ENCODE measurements around the gene POU6F2. TPM values are rescaled to one million over a fixed set of nuclear protein-coding genes. Genes with fewer than 3 reads are reported as not detected.

Gene POU6F2
- total and polyA plus RNA-seq, 2 experiments from 2014 or later: 7.2 to 7.3 TPM

DNA sequence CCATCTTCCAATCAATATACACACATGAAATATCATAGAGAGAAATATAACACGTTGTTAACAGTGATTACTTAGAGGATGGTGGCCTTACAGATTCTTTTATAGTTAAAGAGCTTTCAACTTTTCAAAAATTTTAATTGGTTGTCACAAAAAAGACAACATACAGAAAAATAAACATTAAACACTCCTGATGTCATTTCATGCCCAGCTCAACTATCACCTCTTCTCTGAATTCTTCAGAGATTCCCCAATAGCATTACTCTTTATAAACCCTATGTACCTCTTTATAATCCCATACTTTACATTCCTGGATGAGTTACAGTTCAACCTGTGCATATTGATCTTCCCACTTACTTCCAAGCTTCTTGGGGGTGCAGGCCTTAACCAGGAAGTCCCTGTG lies 159.8 kb downstream of the POU6F2 start:
- Histone ChIP-seq H2AFZ (no peak overlapping the region), H3K4me2 (no peak overlapping the region), H3F3A (replicated peaks; ENCODE audit: low read depth) (no peaks in the 10 kb centered on the region), H3K79me2 (replicated peaks; ENCODE audit: insufficient read depth) (no peaks in the 10 kb centered on the region), H4K20me1 (replicated peaks; ENCODE audit: insufficient read depth) (no peaks in the 10 kb centered on the region), H3K27ac (ENCODE audit: low read depth) (no peak overlapping the region), H3K27me3 (ENCODE audit: insufficient read depth) (no peaks in the 10 kb centered on the region), H3K9me2 (ENCODE audit: insufficient read depth) (peaks cover 7% of the 10 kb centered on the region; the same call in 1 of the 2 replicates), H3K4me1 (ENCODE audit: insufficient read depth) (no peaks in the 10 kb centered on the region), H3K36me3 (ENCODE audit: insufficient read depth) (no peaks in the 10 kb centered on the region), H3K4me3 (no peak overlapping the region)
- ATAC-seq (no peak), DNase-seq (ENCODE audit: low spot score) (no peak)
- Mint-ChIP-seq H3K4me1 (no peaks in the 10 kb centered on the region), H3K27ac (no peak overlapping the region), H3K27me3 (ENCODE audit: insufficient read depth, low read depth, poor library complexity) (peaks cover 1% of the 10 kb centered on the region), H3K4me3 (no peak overlapping the region), H3K9me3 (peaks cover 24% of the 10 kb centered on the region), H3K36me3 (ENCODE audit: low read depth) (peaks cover 18% of the 10 kb centered on the region; the same call in 2 of the 3 replicates)
- no peak for TF ChIP-seq ZNF331 (CRISPR knock-in tag; IDR thresholded peaks at IDR 0.05; ENCODE audit: low read depth)
- no peak for TF ChIP-seq JUNB (IDR thresholded peaks at IDR 0.05; ENCODE audit: unreplicated experiment)
- TF ChIP-seq, protein P1, sequence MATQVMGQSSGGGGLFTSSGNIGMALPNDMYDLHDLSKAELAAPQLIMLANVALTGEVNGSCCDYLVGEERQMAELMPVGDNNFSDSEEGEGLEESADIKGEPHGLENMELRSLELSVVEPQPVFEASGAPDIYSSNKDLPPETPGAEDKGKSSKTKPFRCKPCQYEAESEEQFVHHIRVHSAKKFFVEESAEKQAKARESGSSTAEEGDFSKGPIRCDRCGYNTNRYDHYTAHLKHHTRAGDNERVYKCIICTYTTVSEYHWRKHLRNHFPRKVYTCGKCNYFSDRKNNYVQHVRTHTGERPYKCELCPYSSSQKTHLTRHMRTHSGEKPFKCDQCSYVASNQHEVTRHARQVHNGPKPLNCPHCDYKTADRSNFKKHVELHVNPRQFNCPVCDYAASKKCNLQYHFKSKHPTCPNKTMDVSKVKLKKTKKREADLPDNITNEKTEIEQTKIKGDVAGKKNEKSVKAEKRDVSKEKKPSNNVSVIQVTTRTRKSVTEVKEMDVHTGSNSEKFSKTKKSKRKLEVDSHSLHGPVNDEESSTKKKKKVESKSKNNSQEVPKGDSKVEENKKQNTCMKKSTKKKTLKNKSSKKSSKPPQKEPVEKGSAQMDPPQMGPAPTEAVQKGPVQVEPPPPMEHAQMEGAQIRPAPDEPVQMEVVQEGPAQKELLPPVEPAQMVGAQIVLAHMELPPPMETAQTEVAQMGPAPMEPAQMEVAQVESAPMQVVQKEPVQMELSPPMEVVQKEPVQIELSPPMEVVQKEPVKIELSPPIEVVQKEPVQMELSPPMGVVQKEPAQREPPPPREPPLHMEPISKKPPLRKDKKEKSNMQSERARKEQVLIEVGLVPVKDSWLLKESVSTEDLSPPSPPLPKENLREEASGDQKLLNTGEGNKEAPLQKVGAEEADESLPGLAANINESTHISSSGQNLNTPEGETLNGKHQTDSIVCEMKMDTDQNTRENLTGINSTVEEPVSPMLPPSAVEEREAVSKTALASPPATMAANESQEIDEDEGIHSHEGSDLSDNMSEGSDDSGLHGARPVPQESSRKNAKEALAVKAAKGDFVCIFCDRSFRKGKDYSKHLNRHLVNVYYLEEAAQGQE (IDR thresholded peaks at IDR 0.05; ENCODE audit: unreplicated experiment): no peak
- TF ChIP-seq, protein P2, sequence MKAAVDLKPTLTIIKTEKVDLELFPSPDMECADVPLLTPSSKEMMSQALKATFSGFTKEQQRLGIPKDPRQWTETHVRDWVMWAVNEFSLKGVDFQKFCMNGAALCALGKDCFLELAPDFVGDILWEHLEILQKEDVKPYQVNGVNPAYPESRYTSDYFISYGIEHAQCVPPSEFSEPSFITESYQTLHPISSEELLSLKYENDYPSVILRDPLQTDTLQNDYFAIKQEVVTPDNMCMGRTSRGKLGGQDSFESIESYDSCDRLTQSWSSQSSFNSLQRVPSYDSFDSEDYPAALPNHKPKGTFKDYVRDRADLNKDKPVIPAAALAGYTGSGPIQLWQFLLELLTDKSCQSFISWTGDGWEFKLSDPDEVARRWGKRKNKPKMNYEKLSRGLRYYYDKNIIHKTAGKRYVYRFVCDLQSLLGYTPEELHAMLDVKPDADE (IDR thresholded peaks at IDR 0.05): no peak
- TF ChIP-seq, protein P3, sequence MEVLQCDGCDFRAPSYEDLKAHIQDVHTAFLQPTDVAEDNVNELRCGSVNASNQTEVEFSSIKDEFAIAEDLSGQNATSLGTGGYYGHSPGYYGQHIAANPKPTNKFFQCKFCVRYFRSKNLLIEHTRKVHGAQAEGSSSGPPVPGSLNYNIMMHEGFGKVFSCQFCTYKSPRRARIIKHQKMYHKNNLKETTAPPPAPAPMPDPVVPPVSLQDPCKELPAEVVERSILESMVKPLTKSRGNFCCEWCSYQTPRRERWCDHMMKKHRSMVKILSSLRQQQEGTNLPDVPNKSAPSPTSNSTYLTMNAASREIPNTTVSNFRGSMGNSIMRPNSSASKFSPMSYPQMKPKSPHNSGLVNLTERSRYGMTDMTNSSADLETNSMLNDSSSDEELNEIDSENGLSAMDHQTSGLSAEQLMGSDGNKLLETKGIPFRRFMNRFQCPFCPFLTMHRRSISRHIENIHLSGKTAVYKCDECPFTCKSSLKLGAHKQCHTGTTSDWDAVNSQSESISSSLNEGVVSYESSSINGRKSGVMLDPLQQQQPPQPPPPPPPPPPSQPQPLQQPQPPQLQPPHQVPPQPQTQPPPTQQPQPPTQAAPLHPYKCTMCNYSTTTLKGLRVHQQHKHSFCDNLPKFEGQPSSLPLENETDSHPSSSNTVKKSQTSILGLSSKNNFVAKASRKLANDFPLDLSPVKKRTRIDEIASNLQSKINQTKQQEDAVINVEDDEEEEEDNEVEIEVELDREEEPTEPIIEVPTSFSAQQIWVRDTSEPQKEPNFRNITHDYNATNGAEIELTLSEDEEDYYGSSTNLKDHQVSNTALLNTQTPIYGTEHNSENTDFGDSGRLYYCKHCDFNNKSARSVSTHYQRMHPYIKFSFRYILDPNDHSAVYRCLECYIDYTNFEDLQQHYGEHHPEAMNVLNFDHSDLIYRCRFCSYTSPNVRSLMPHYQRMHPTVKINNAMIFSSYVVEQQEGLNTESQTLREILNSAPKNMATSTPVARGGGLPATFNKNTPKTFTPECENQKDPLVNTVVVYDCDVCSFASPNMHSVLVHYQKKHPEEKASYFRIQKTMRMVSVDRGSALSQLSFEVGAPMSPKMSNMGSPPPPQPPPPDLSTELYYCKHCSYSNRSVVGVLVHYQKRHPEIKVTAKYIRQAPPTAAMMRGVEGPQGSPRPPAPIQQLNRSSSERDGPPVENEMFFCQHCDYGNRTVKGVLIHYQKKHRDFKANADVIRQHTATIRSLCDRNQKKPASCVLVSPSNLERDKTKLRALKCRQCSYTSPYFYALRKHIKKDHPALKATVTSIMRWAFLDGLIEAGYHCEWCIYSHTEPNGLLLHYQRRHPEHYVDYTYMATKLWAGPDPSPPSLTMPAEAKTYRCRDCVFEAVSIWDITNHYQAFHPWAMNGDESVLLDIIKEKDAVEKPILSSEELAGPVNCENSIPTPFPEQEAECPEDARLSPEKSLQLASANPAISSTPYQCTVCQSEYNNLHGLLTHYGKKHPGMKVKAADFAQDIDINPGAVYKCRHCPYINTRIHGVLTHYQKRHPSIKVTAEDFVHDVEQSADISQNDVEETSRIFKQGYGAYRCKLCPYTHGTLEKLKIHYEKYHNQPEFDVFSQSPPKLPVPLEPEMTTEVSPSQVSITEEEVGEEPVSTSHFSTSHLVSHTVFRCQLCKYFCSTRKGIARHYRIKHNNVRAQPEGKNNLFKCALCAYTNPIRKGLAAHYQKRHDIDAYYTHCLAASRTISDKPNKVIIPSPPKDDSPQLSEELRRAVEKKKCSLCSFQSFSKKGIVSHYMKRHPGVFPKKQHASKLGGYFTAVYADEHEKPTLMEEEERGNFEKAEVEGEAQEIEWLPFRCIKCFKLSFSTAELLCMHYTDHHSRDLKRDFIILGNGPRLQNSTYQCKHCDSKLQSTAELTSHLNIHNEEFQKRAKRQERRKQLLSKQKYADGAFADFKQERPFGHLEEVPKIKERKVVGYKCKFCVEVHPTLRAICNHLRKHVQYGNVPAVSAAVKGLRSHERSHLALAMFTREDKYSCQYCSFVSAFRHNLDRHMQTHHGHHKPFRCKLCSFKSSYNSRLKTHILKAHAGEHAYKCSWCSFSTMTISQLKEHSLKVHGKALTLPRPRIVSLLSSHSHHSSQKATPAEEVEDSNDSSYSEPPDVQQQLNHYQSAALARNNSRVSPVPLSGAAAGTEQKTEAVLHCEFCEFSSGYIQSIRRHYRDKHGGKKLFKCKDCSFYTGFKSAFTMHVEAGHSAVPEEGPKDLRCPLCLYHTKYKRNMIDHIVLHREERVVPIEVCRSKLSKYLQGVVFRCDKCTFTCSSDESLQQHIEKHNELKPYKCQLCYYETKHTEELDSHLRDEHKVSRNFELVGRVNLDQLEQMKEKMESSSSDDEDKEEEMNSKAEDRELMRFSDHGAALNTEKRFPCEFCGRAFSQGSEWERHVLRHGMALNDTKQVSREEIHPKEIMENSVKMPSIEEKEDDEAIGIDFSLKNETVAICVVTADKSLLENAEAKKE (CRISPR knock-in tag; IDR thresholded peaks at IDR 0.05): no peak
- TF ChIP-seq EZH2phosphoT487 (IDR thresholded peaks at IDR 0.05; ENCODE audit: unreplicated experiment): no peak
- TF ChIP-seq, protein P4, sequence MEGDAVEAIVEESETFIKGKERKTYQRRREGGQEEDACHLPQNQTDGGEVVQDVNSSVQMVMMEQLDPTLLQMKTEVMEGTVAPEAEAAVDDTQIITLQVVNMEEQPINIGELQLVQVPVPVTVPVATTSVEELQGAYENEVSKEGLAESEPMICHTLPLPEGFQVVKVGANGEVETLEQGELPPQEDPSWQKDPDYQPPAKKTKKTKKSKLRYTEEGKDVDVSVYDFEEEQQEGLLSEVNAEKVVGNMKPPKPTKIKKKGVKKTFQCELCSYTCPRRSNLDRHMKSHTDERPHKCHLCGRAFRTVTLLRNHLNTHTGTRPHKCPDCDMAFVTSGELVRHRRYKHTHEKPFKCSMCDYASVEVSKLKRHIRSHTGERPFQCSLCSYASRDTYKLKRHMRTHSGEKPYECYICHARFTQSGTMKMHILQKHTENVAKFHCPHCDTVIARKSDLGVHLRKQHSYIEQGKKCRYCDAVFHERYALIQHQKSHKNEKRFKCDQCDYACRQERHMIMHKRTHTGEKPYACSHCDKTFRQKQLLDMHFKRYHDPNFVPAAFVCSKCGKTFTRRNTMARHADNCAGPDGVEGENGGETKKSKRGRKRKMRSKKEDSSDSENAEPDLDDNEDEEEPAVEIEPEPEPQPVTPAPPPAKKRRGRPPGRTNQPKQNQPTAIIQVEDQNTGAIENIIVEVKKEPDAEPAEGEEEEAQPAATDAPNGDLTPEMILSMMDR (conservative IDR thresholded peaks at IDR 0.05; ENCODE audit: low read depth in 2 of 2): no peak
- no peak for TF ChIP-seq EZH2 (IDR thresholded peaks at IDR 0.05; ENCODE audit: low read depth, unreplicated experiment)
- no peak for TF ChIP-seq POLR2AphosphoS5 (IDR thresholded peaks at IDR 0.05; ENCODE audit: low read depth)
- no peak for TF ChIP-seq STAT1 (IDR thresholded peaks at IDR 0.05; ENCODE audit: unreplicated experiment)
- no peak for TF ChIP-seq NANOG (IDR thresholded peaks at IDR 0.05; ENCODE audit: borderline replicate concordance)
- no peak for TF ChIP-seq CREB1 (CRISPR knock-in tag; IDR thresholded peaks at IDR 0.05; ENCODE audit: low read depth)
- no peak for TF ChIP-seq ZNF114 (CRISPR knock-in tag; IDR thresholded peaks at IDR 0.05)

Measured in GM23338 (cell line).